Neural cell (in vitro differentiated cells): ENCODE measurements around the gene LIMS1. TPM values are rescaled to one million over a fixed set of nuclear protein-coding genes. Genes with fewer than 3 reads are reported as not detected.
"Not testable (repeated sequence)": the region's sequence is repeated elsewhere in the genome, so short reads cannot be mapped to it uniquely, and the experiment has no call there.

Experiments
- H2AFZ ChIP-seq: fragments of 200-600, 300-800 bp; sonication (generic), shearing (Covaris generic); 2 replicates; pipeline ENCODE4 v1.6.0; 2014; ENCODE audit warnings: low read depth, mild to moderate bottlenecking, antibody characterized with exemption, low read length, moderate library complexity
- H3F3A ChIP-seq: fragments of 200-600 bp; shearing (Covaris generic); 2 replicates; pipeline ENCODE4 v1.6.1; 2016; ENCODE audit warnings: mild to moderate bottlenecking, moderate library complexity, mixed read lengths, antibody characterized with exemption, low read length; ENCODE audit not compliant: insufficient read depth, poor library complexity, severe bottlenecking
- H3K27ac ChIP-seq: fragments of 200-600, 300-800 bp; sonication (generic), shearing (Covaris generic); 2 replicates; pipeline ENCODE4 v1.5.1; 2014; ENCODE audit warnings: mild to moderate bottlenecking, low read length, moderate library complexity
- H3K27me3 ChIP-seq: fragments of 300-800, 200-600 bp; sonication (generic), shearing (Covaris generic); 2 replicates; pipeline ENCODE4 v1.6.0; 2014; ENCODE audit warnings: mild to moderate bottlenecking, low read depth, low read length, moderate library complexity; ENCODE audit not compliant: insufficient read depth
- H3K36me3 ChIP-seq: fragments of 300-800, 200-600 bp; sonication (generic), shearing (Covaris generic); 2 replicates; pipeline ENCODE4 v1.5.1; 2014; ENCODE audit warnings: mild to moderate bottlenecking, antibody characterized with exemption, low read length, moderate library complexity; ENCODE audit not compliant: insufficient read depth
- H3K4me2 ChIP-seq: fragments of 300-800, 200-600 bp; sonication (generic), shearing (Covaris generic); 2 replicates; pipeline ENCODE4 v1.6.0; 2014; ENCODE audit warnings: mild to moderate bottlenecking, low read length
- H3K4me3 ChIP-seq: fragments of 300-800, 200-600 bp; sonication (generic), shearing (Covaris generic); 2 replicates; pipeline ENCODE4 v1.5.1; 2014; ENCODE audit warnings: mild to moderate bottlenecking, low read length, moderate library complexity
- H3K79me2 ChIP-seq: fragments of 200-600 bp; shearing (Covaris generic); replicated peaks from 2 replicates; pipeline ENCODE4 v1.6.0; 2014; ENCODE audit warnings: mild to moderate bottlenecking, low read length, moderate library complexity; ENCODE audit not compliant: insufficient read depth
- H3K9ac ChIP-seq: fragments of 300-800, 200-600 bp; sonication (generic), shearing (Covaris generic); 2 replicates; pipeline ENCODE4 v1.6.1; 2016; ENCODE audit warnings: mild to moderate bottlenecking, low read length, mixed read lengths
- H3K9me2 ChIP-seq: fragments of 200-600 bp; shearing (Covaris generic); 2 replicates; pipeline ENCODE4 v1.6.1; 2016; ENCODE audit warnings: mild to moderate bottlenecking, low read length, mixed read lengths; ENCODE audit not compliant: insufficient read depth
- H3K9me3 ChIP-seq: fragments of 200-600, 300-800 bp; sonication (generic), shearing (Covaris generic); 2 replicates; pipeline ENCODE4 v1.6.1; 2016; ENCODE audit warnings: mild to moderate bottlenecking, mixed run types, low read length, moderate library complexity, mixed read lengths
- H4K20me1 ChIP-seq: fragments of 200-600 bp; shearing (Covaris generic); 2 replicates; pipeline ENCODE4 v1.6.1; 2016; ENCODE audit warnings: mild to moderate bottlenecking, mixed run types; ENCODE audit not compliant: insufficient read depth
- polyA plus RNA-seq: library from polyadenylated mRNA; depleted of rRNA; stranded (reverse); fragments of >200 nt; gene quantifications from 2 replicates; pipeline ENCODE4 v1.2.3, GENCODE V29; 2014

The LIMS1 gene
- polyA plus RNA-seq, 1 donor from 2014 or later = 12.3 TPM

GRCh38 chr2:108670282-108670681 is 136.0 kb downstream of the LIMS1 start:
- not testable (repeated sequence) for H3F3A ChIP-seq

GRCh38 chr2:108672200-108672805 is 138.0 kb downstream of the LIMS1 start:
- not testable (repeated sequence) for H3K9ac ChIP-seq, H3K36me3 ChIP-seq, H4K20me1 ChIP-seq, H3K9me2 ChIP-seq, H3F3A ChIP-seq, H3K79me2 ChIP-seq, H3K27me3 ChIP-seq, H3K27ac ChIP-seq, H3K4me2 ChIP-seq, H3K9me3 ChIP-seq, H2AFZ ChIP-seq, H3K4me3 ChIP-seq

More at GRCh38 chr2:108670282-108670681, 136.0 kb downstream of the LIMS1 start:
- H3K9me3 ChIP-seq, H3K9ac ChIP-seq, H3K4me2 ChIP-seq, H2AFZ ChIP-seq, H3K27ac ChIP-seq, H3K27me3 ChIP-seq, H4K20me1 ChIP-seq, H3K4me3 ChIP-seq, H3K9me2 ChIP-seq, H3K79me2 ChIP-seq, H3K36me3 ChIP-seq: not testable (repeated sequence)

- H3K9me2 ChIP-seq, H3K9ac ChIP-seq, H2AFZ ChIP-seq, H3K36me3 ChIP-seq, H3K9me3 ChIP-seq, H4K20me1 ChIP-seq, H3K4me3 ChIP-seq, H3K79me2 ChIP-seq, H3K27me3 ChIP-seq, H3F3A ChIP-seq, H3K27ac ChIP-seq, H3K4me2 ChIP-seq: not testable (repeated sequence)
These were observed 142.3 kb downstream of the LIMS1 start for GRCh38 chr2:108676522-108676921.

GRCh38 chr2:108677239-108677744 is 143.0 kb downstream of the LIMS1 start:
- H3K4me3 ChIP-seq, H3F3A ChIP-seq, H3K9me3 ChIP-seq, H3K4me2 ChIP-seq, H3K27me3 ChIP-seq, H3K79me2 ChIP-seq, H4K20me1 ChIP-seq, H3K9ac ChIP-seq, H3K9me2 ChIP-seq, H2AFZ ChIP-seq, H3K27ac ChIP-seq, H3K36me3 ChIP-seq: not testable (repeated sequence)

- not testable (repeated sequence) for H3K27me3 ChIP-seq, H3K9me2 ChIP-seq, H3K4me2 ChIP-seq
These were observed 144.0 kb downstream of the LIMS1 start for GRCh38 chr2:108678198-108678651.

GRCh38 chr2:108680805-108681204 is 146.5 kb downstream of the LIMS1 start:
- not testable (repeated sequence) for H3K27me3 ChIP-seq, H3K79me2 ChIP-seq, H3F3A ChIP-seq, H3K36me3 ChIP-seq, H3K4me3 ChIP-seq, H3K9me2 ChIP-seq, H3K27ac ChIP-seq, H3K9me3 ChIP-seq, H3K4me2 ChIP-seq, H2AFZ ChIP-seq, H3K9ac ChIP-seq, H4K20me1 ChIP-seq

More at GRCh38 chr2:108678198-108678651, 144.0 kb downstream of the LIMS1 start:
- H3K9ac ChIP-seq, H3K9me3 ChIP-seq, H3K79me2 ChIP-seq, H3K36me3 ChIP-seq, H3K27ac ChIP-seq, H4K20me1 ChIP-seq, H3F3A ChIP-seq, H3K4me3 ChIP-seq, H2AFZ ChIP-seq: not testable (repeated sequence)

- not testable (repeated sequence) for H3K36me3 ChIP-seq, H3K4me2 ChIP-seq, H3K9me2 ChIP-seq, H3K79me2 ChIP-seq, H3K9me3 ChIP-seq, H3K27ac ChIP-seq, H3K9ac ChIP-seq, H4K20me1 ChIP-seq, H3K27me3 ChIP-seq, H3F3A ChIP-seq, H2AFZ ChIP-seq, H3K4me3 ChIP-seq
These were observed 154.8 kb downstream of the LIMS1 start for GRCh38 chr2:108688818-108689756.
